Activated CD8-positive, alpha-beta memory T cell treated with anti-CD3 and anti-CD28 coated beads, Interleukin-2, amount 50 U/mL, for 48 hours (primary cell): Measurements from ENCODE around the gene SEZ6L.

ENCODE experiments used
- DNase-seq: peaks from one replicate; pipeline ENCODE4 v3.0.0-alpha.2; 2020

The SEZ6L gene

DNA sequence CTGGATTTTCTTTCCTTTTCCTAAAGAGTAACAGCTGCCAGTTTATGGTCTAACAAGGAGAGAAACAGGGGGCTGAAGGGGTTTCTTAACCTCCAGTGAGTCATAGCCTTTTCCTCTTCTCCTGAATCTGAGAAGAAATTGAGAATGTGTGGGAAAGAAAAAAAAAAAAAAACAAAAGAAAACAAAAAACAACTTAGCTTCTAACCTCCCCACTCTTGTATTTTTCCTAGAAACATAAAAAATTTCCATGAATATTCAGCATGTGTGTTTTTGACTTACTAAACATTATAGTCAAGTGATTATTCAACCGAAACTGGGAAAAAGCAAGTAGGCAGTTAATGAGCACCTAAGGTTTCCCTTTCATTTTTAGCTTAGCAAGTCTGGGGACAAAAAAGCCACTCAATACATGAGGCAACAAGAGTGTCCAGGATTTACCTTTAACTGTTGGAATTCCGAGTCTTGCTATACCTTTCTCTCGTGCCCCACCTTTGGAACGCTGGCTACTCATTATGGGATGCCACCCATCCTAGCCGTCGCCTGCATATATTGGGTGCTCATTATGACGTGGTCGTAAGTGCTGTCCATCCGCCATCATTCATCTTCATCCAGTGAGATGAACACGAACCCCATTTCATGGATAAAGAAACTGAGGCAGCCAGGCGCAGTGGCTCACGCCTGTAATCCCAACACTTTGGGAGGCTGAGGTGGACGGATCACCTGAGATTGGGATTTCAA, 262.2 kb downstream of the SEZ6L start:
- DNase-seq: no peak

DNA sequence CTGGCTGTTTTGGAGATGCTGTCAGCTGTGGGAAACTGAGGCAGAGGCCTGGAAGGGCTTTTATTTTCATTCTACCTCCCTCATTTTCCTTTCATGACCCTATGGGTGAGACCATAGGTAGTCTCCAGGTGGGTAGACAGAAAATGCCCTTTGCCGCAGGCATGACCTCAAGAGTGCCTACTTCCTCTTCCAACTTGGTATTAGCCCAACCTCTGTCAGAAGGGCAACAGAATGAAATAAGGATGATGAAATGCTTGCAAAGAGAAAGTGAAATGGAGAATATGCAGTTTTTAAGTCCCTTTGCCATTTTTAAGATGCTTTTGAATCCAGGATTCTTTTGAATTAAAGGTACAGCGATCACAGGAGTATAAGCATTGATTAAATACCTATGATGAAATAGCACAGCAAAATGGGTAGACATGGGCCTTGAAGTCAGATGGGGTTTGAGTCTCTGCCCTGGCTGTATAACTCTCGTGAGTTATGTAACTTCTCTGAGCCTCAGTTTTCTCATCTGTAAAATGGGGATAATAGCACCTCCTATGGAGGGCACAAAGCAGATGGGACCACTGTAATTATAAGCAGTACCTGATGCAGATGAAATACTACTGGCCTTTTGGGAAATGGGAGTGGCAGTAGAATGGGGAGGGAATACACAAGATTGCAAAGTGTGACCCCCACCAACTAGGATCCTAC, 263.5 kb downstream of the SEZ6L start:
- no peak for DNase-seq
